Retina (tissue), 1 donor: ENCODE results near the gene PRKCE.

ENCODE experiments used
- DNase-seq: peaks from one replicate; pipeline ENCODE4 v3.0.0-alpha.2; 2016

Gene PRKCE

DNA sequence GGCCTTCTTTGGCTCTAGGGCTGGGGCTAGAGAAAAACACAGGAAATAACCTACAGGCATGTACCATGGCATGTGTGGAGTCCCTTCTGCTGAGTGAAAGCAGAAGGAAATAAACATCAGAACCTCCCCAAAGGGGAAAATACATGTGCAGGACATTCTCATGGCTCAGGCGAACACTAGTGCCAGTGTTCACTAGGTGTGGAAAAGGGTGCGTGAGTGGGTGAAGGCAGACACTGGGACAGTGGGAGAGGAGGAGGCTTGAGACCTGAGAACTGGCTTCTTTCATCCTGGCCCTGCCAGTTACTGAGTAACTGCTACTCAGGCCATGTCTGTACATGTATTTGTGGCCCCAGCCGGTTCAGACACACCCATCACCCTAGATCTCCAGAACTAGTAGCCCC is 268.2 kb downstream of the PRKCE start:
- DNase-seq = no peak

DNA sequence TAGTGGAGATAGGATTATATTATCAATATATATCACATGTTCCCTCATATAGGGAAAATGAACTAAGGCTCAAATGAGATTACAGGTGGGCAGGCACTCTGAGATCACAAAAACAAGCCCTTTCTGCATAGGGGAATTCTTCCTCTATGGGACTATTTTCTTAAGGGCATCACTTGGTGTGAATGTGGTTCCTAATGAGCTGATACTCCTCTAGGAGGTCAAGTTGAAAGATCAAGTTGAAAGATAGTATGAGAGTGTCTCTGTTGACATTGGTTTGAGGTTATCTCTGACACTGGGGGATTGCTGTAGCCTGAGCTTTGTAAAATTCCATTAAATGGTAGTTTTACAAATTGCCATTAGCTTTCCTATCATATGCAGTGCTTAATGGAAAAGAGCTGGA is 270.4 kb downstream of the PRKCE start:
- no peak for DNase-seq

DNA sequence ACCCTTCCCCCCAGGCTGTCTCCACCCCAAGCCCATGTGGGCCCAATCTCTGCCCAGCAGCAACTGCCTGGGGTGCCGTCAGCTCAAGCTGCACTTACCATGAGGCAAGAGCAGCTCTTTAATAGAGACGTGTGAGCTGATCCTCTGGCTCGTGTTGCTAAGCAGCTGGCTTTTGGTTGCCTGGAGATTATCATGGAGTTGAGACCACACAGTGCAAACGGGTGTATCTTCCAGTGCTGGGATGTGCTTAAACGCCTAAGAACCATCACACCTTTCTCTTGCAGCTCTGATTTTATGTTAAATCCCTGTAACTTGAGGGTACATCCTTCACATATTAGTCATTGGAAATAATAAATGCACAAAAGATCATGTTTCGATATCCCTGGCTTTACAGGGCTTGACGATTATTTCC is 271.1 kb downstream of the PRKCE start:
- DNase-seq = peak; percentile 58

DNA sequence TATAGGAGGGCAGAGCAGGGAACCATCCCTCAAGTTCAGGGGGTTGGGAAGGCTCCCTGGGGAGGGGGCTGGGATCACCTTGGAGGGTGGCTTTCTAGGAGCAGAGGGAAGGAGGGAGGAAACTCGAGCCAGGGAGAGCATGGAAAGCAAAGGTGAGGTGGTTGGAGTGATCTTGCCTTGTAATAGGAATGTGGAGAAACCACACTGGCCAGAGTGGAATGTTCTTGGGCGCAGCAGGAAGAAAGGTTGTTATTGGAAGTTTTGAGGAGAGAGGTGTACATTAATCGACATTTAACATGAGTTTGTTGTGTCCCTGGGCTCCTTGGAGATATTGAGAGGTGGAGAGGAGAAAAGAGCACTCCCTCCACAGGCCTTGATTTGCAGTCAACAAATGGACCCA is 272.2 kb downstream of the PRKCE start:
- DNase-seq = no peak

DNA sequence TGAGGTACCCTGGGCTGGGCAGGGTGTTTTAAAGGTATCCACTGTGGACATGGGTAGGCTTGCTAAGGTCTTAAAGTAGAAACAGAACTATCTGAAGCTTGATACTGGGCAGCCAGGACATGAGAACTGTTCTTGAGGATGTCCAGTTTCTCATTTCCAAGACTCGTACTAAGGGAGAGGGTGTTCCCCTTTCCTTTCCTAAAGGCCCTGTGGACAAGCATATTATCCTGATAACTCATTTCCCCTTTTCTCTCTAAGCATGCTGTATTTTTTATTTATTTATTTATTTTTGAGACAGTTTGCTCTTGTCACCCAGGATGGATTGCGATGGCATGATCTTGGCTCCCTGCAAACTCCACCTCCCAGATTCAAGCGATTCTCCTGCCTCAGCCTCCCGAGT is 273.6 kb downstream of the PRKCE start:
- no peak for DNase-seq

DNA sequence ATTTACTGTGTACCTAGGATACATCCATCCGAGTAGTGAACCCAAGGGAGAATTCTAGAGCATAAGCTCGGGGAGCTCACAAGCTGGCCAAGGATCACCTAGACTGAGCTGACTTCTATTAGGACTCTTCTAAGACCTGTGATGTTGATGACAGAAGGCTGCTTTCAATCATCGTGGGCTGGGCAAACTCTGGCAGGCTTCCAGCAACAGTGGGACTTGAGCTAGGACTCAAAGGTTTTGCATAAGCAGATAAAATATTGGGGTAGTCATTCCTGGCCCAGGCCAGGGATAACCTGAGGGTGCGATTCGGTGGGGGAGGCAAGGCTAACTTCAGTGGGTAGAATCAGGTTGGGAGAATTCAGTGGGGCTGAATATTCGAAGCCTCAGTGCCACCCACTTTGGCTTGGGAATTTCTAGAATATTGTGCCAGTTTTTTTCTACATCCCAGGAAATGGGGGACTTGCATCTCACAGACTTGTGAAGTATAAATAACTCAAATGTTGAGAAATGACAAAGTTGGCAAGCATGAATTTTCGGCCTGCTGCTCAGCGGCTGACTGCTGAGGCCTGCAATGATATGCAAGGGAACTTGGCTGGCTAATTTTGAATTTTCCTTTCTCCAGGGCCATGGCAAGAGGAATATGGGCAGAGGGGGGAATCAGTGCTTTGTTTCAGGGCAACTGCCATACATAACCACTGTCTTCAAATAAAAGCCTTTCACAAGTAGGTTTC is 274.3 kb downstream of the PRKCE start:
- no peak for DNase-seq

DNA sequence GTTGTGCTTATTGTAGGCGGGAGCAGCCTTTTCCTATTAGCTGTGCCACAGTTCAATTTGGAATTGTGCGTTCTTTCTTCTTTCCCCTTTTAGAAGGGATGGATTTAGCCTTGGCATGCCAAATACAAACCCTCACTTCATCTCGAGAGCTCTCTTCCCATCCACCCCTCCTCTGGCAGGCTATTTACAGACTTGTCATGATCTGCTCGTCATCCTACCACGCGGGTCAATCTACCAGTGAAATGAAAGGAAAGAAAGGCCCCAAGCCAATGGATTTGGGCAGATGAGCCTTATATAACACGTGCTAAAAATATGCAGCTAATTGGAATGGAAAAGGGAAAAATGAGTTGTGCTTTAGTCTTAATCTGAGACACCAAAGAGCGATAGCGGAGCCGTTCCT is 277.5 kb downstream of the PRKCE start:
- peak; percentile 37 for DNase-seq

DNA sequence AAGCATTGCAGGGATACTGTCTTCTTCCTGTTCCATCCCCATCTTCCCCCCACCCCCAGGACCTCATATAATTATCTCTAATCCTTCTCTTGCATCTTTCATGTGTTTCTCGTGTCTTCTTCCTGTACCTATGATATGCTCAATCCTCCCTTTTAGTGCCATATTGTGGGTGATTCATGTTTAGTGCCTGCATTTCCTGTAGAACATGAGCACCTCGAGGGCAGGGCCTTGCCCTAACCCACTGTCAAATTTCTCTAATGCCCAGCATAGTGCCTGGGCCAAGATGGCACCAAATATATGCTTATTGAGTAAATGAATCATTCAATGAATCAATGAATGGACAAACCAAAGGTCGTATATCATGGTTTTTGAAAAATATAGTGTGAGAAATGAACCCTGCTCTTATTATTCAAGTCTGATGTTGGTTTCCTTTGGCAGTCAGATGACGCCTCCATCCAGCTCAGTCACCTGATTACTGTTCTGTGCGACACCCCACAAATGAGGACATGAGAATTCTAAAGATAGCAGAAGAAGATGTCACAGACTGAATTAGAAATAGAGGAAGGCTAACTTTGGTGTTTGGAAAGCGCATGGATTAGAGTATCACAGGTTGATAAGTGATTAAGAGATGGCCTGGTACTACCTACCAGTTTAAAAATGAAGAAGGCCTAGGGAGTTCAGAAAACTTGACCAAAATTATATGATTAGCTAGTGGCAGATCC is 278.4 kb downstream of the PRKCE start:
- no peak for DNase-seq

DNA sequence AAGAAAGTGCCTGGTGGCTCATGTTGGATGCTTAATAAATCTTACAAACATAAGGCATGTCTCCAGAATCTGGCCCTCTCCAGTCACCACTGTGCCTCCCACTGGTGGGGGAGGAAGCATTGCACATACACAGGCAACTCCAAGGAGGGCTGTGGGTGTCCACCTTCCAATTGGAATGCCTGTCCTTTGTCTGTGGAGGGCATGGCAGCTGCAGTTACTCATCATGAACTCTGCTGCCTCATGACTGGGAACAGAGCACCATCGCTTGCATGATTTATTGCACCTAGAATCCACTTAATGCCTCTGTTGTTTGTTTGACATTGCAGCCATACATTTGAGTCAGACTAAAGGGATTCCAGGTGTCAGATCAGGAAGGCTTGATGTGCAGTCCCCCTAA is 278.9 kb downstream of the PRKCE start:
- DNase-seq = no peak

DNA sequence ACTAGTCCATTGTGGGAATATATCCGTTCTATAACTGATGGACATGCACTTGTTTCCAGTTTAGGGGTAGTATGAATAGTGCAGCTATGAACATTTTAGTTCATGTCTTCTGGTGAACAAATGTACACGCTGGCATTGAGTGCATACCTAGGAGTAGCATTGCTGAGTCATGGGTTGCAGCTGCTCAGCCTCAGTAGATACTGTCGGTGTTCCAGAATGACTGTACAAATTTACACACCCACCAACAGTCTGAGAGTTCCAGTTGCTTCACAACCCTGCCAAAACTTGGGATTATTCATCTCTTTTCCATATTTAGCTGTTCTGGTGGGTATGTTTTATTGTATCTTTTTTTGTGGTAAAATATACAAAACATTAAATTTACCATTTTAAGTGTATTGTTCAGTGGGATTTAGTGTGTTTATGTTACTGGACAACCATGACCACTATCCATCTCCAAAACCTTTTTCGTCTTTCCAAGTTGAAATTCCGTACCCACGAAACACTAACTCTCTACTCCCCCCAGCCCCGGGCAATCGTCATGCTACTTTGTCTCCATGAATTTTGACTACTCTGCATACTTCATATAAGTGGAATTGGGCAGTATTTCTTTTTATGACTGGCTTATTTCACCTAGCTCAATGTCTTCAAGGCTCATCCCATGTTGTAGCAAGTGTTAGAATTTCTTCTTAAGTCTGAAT is 281.0 kb downstream of the PRKCE start:
- DNase-seq = no peak

DNA sequence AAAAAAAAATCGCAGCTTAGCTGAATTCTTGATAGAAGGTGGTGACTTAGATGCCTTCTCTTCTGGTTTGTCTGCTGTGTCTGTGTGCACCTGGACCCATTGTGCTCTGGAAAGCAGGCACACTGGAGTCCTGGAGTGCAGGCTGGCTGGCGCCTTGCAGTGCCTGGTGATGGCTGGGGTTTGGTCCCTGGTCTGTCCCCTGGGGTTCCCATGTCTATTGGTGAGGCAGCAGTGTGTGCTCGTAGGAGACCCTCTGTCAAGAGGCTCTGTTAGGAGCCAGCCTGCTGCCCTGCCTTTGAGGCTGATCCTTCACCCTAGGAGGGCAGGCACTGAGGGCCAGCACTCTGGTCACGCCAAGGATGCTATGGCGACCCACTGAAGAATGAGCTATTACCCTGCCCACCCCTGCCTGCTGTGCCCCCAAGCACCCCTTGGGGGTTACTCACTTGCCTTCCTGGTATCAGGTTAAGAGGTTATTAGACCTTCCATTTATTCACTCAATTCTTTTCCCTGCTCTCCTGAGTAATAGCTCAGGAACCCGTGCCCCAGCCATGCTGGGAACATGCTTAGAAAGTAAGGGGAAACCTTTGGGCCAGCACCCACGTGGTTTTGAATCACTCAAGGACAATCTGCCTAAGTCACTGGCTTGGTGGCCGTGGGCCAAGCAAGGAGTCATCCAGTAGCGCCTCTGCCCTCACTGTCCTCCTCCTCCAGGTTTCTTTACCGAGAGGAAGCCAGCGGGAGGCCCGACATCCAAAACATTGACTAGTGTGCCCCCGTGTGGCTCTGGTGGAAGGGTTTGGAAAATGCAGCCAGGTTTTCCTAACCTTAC is 284.5 kb downstream of the PRKCE start:
- peak; percentile 84 for DNase-seq

DNA sequence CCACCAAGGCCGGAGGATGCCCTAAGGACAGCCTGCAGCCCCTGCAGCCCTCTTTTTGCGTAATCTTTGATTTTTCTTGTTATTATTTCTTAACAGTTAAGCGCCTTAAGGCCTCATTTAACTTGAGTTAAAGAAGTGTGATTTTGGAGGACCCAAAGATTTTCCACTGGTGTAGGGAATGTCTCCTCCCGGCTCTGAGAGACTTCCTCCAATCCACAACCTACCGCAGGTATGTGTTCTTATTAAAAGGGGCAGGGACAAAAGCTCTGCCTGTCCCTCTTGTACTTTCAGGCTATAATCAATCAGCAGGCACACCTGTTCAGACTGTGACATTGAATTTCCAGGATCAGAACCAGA is 285.1 kb downstream of the PRKCE start:
- DNase-seq = no peak

DNA sequence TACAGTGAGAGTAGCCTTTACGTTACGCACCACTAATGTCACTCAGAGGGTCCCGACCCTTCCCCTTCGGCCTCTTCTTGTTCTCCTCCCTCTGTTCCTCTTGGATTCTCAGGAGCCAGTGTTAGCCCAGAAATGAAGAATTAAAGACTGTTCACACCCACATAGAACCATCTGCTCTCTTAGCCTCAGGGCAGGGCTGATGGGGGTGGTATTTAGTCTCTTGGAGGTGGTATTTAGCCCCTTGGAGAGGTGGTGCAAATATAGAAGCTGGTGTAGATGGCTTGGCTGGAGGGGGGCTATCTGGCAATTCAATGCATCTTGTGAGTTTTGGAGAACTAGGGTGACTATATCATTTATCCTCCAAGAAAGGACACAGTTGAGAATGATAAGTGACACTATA is 286.5 kb downstream of the PRKCE start:
- no peak for DNase-seq

DNA sequence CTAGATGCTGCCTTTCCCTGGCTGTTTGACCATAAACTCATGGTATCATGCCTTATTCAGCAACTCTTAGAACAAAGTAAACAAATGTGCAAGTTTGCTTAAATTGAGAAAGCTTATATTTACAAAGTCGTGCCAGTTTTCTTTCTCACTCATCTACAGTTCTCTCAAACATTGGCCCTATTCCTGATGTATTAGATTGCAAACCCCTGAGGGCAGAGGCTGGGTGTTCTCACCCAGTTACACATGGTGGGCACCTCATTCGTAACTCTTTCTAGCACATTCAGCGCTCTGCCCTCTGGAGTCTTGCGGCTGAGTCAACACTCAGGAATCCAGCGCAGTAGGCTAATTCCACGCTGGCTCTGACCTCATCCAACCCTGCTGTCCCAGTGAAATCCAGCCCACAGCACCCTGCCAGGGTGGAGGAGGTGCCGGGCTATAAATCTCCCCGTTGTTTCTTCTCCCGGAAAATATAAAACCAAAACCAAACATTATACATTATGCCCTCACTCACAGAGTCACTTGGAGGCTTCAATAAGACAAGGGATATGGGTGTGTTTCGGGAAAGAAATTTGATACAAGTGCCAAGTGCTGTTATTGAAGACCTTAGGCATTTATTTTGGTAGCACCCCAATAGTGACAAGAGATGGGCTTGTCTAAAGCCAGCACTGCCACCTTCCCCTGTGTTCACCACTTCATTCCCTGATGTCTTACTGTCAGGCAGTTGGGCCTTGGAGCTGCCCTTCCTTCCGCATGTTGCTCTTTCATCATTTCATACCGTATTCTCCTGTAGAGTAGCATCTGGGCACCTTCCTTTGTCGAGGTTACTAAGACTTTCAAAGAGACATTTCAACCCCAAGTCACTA is 287.4 kb downstream of the PRKCE start:
- no peak for DNase-seq

DNA sequence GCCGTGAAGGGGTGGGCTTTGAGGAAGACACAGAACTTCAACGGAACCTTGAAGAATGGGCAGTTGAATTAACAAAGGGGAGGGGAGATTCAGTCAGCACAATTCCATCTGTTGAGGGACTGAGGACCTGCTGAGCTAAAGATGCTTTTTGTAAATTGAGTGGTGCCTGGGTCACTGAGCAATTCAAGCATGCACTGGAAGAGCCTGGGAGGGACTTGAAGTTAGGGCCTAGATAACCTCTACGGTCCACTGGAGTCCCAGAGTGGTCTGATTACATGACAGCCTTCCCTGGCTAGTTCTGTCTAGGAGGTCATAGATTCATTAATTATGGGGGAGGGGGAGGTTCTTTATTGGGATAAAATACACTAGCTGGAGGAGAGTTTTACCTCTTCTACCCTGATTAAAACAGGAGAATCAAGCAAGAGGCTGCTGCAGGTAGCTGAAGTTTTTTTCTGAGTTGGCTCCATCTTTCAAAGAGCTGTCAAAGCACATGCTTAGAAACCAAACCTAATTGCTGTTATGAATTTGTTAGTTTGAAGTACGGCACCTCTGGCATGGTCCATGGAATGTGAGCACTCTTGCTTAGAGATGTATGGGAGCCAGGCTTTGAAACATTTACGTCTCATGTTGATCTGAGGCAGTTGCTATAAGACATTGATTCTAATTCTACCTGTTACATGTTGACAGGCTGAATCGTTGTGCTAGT is 290.2 kb downstream of the PRKCE start:
- peak; percentile 79 for DNase-seq

DNA sequence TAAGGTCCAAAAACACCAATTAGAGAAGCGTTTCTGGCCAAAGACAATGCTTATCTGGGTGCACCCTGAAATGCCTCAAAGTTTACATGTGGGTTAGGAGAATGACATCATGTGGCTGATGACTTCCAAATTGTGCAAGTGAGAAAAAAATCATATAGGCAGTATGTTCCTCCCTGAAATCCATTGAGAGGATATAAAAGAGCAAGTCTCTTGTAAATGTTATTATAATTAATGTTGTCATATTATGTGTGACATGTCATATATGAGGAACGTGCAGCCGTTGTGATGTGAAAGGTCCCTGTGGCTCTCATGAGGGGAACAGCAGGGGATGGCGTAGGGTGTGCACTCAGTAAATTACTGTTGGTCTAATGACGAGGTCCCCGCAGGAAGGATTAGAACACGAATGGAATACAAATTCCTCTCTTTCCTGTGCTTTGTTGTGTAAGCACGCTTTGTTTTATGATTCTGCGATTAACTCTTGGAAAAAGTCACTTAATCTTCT is 290.8 kb downstream of the PRKCE start:
- DNase-seq = no peak

DNA sequence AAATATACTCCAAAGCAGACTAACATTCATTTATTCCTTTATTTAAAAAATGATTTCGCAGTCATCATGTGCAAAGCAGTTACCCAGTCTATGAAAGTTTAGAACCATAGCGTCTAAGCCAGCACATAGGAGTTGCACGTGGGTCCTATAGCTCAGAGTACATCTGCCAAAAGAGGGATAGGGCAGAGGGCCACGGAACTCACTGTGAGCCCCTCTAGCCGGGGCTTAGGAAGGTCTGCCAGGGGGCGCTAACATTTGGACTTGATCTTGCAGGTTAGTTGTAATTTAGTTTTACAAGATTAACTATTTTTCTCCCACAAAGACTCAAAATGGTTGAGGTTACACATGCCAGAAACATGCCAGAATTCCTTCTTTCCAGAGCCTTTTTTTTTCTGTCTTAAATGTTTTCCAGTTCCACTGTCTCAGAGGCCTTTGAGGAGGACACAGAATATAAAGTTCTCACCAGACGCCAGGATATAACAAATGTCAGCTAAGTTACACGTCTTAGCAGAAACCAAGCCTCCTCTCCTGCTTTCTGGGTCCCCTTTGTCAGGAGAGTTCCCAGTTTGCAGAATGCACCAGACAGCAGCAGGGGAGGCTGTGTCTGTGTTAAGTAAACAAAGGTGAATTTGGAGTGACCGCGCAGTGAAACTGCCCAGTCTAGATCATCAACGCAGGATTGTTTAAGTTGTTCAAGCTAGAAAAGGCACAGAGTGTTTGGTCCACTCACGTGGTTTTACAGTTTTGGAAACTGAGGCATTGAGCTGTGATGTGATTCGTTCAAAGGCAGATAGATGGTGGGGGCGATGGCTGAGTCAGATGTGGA is 292.0 kb downstream of the PRKCE start:
- no peak for DNase-seq

DNA sequence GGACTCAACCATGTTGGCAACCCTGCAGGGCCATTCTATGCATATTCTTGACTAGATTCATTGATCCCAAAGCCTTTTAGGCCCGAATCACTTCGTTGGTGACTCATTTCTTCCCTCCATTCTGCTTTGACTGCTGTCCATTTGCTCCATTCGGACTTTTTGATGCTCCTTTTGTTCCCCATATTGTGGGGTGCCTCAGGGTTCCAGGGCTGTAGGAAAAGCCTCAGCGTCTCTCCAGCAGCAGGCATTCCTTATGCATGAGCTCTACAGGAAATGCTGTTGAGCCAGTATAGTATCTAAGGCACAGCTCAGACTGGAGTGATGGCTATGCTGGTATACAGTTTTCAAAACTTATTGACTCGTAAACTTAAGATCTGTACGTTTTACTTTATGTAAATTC is 292.6 kb downstream of the PRKCE start:
- no peak for DNase-seq

DNA sequence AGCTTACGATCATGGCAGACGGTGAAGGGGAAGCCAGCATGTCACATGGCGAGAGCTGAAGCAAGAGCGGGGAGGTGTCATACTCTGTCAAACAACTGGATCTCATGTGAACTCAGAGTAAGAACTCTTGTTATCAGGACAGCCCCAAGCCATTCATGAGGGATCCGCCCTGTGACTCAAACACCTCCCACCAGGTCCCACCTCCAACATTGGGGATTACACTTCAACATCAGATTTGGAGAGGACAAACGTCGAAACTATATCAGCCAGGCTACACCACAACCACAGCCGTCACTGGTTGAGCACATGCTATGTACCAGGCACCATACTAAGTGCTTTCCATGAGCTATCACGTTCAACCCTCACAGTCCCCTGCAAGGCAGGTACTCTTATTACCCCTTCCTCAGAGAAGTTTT is 293.8 kb downstream of the PRKCE start:
- no peak for DNase-seq

DNA sequence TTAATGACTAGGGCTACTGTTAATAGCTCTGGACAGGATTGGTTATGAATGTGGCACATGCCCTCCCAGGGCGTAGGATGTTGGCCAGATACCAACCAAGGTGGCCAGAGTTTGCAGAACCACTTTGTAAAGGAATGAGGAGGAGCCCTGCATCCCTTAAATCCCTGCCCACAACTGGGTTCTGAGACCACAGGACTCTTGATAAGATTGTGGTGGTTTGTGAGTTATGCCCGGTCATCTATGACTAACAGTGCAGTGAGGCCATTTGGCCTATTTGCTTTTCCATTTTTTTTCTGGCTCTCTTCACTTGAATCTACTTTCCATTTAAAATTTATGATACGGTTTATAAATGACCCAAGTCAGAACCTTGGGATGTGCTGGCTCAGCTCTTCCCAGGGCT is 294.5 kb downstream of the PRKCE start:
- DNase-seq = no peak
